H1 (cell line): ENCODE data around the gene TPST2. TPM values are rescaled to one million over a fixed set of nuclear protein-coding genes. Genes with fewer than 3 reads are reported as not detected.

ENCODE experiments used
- CTBP2 ChIP-seq: IDR thresholded peaks from 2 replicates; pipeline ENCODE4 v1.7.0; 2011; ENCODE audit warnings: borderline replicate concordance, mild to moderate bottlenecking, moderate library complexity, mixed read lengths, low read length; ENCODE audit not compliant: insufficient read depth, insufficient read length
- SP4 ChIP-seq: IDR thresholded peaks from 2 replicates; pipeline ENCODE4 v1.6.1; 2012; ENCODE audit warnings: low read length, inconsistent platforms
- polyA plus RNA-seq, 7 experiments: library from polyadenylated mRNA; depleted of rRNA in 3 of 7; stranded (reverse) in 5 of 7; unstranded in 2 of 7; fragments of >200 nt in 5 of 7; fragments of 200-250 nt in 2 of 7; gene quantifications; 1 replicate in 5 of 7; 2 replicates in 1 of 7; 4 replicates in 1 of 7; pipeline versions ENCODE4 v1.2.1 to v1.2.3, GENCODE V29; 2011 to 2013; ENCODE audit warnings: missing spikeins in 2 of 7, mixed read lengths in 2 of 7
- total RNA-seq: library from RNA; stranded (reverse); fragmentation: NEBNext Ultra II Directional; extraction: Animal tissue kit (Norgen Biotek cat#: 25700); gene quantifications from 2 replicates; pipeline ENCODE4 v1.2.1, GENCODE V29; 2021

TPST2 gene
- total and polyA plus RNA-seq, 2 of the 8 experiments (the other 6 are each of a cell fraction or from before 2014, with no cell fraction given), result 58.8 to 143 TPM

DNA sequence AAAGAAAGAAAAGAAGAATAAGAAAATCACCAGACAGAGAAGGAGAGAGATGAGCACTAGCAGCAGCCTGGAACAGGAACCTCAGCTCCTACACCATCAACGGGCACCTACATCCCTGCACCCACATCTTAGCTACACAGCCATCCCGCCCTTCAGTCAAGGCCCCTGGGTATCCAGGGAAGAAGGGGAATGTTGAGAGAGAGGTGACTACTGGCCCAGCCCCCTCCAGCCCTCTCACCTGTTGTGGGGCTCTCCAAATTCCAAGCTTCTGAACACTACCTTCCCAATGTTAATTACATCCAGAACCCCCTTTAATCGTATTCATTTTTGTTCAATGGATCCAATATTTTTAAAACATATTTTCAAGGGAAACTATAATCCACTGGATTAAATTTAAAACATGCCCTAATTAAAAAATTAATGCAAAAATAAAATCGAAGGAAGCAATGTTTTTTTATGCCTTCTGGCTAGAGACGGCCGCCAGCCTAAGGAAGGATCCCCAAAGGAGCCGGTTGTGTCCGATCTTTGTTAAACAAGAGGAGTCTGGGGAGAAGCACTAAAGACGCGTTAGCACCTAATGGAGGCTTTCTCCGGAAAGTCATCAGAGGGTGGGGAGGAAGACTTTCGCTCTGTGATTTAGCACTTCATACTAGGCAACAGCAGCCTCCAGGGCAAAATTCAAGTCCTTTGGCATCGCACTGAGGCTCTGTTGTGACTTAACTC is 9.5 kb downstream of the TPST2 start (continued):
- TF ChIP-seq CTBP2 (no peak), SP4 (no peak)
